Tibial nerve (tissue), 3 donors: ENCODE measurements around the gene PRR11.

Source experiments
- POLR2A ChIP-seq, 2 donors: fragments of 450-650 bp; IDR thresholded peaks; one replicate each; pipeline ENCODE4 v1.6.1; 2017; ENCODE audit warnings: antibody characterized with exemption in 2 of 2, mild to moderate bottlenecking in 2 of 2, moderate library complexity in 2 of 2
- TF ChIP-seq, protein P1 (sequence below), 5 experiments: fragments of 200-600 bp in 3 of 5; fragments of 450-650 bp in 2 of 5; sonication (generic) in 3 of 5; IDR thresholded peaks; one replicate each; pipeline ENCODE4 v1.5.1; 2016 to 2019; ENCODE audit warnings: antibody characterized with exemption in 5 of 5, mild to moderate bottlenecking in 3 of 5, moderate library complexity in 2 of 5

DNA sequence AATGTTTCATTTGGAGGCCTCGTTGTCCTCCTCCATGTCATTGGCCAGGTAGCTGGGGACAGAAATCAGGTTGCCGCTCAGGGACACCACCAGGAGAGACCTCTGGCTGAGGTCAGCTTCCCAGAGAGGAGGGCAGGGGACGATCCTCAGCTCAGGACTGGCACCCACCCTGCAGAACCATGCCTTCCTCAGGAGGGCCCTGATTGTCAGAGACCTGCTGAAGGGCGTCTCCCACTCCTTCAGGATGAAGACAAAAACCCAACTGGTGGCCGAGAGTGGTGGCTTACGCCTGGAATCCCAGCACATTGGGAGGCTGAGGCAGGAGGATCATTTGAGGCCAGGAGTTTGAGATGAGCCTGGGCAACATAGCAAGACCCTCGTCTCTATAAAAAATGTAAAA lies 19.5 kb downstream of the PRR11 start:
- TF ChIP-seq, protein P1, sequence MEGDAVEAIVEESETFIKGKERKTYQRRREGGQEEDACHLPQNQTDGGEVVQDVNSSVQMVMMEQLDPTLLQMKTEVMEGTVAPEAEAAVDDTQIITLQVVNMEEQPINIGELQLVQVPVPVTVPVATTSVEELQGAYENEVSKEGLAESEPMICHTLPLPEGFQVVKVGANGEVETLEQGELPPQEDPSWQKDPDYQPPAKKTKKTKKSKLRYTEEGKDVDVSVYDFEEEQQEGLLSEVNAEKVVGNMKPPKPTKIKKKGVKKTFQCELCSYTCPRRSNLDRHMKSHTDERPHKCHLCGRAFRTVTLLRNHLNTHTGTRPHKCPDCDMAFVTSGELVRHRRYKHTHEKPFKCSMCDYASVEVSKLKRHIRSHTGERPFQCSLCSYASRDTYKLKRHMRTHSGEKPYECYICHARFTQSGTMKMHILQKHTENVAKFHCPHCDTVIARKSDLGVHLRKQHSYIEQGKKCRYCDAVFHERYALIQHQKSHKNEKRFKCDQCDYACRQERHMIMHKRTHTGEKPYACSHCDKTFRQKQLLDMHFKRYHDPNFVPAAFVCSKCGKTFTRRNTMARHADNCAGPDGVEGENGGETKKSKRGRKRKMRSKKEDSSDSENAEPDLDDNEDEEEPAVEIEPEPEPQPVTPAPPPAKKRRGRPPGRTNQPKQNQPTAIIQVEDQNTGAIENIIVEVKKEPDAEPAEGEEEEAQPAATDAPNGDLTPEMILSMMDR (IDR thresholded peaks at IDR 0.05): no peak
- TF ChIP-seq POLR2A (IDR thresholded peaks at IDR 0.05): no peak
